K562 (cell line): ENCODE measurements around the gene CHN1. TPM values are rescaled to one million over a fixed set of nuclear protein-coding genes. Genes with fewer than 3 reads are reported as not detected.

Experiments used
- ATF2 ChIP-seq: sonication (generic); formaldehyde crosslinking; IDR thresholded peaks from 2 replicates; pipeline ENCODE4 v1.8.1; 2022; ENCODE audit warnings: missing genetic modification reagents
- CTCF ChIP-seq, 3 experiments: IDR thresholded peaks in 2 of 3; conservative IDR thresholded peaks in 1 of 3; 2 replicates each; pipeline ENCODE4 v1.5.1; 2011 to 2012; ENCODE audit warnings: low read length in 3 of 3, mild to moderate bottlenecking in 3 of 3, control low read depth in 2 of 3, improper control_type of control experiment in 1 of 3, inconsistent platforms in 1 of 3, low read depth in 1 of 3, mixed read lengths in 1 of 3, moderate library complexity in 1 of 3; ENCODE audit not compliant: insufficient read depth in 2 of 3
- EGR1 ChIP-seq: fragments of 450-650 bp; conservative IDR thresholded peaks from 2 replicates; pipeline ENCODE4 v1.6.1; 2017; ENCODE audit warnings: mild to moderate bottlenecking
- MIER1 ChIP-seq: fragments of 450-650 bp; IDR thresholded peaks from 2 replicates; pipeline ENCODE4 v1.6.1; 2016; ENCODE audit warnings: antibody characterized with exemption, mild to moderate bottlenecking, low read depth
- NFXL1 ChIP-seq: fragments of 450-650 bp; formaldehyde crosslinking; IDR thresholded peaks from 2 replicates; pipeline ENCODE4 v1.4.0; 2021; ENCODE audit warnings: mild to moderate bottlenecking
- POLR3G ChIP-seq: IDR thresholded peaks from 2 replicates; pipeline ENCODE4 v1.6.1; 2011; ENCODE audit not compliant: insufficient read length, insufficient replicate concordance; ENCODE audit errors: extremely low read depth
- XRCC5 ChIP-seq: fragments of 200-400 bp; formaldehyde crosslinking; IDR thresholded peaks from 2 replicates; pipeline ENCODE4 v1.6.1; 2017; ENCODE audit warnings: low read depth, mild to moderate bottlenecking, low read length
- ZNF212 ChIP-seq: fragments of 450-650 bp; formaldehyde crosslinking; IDR thresholded peaks from 2 replicates; pipeline ENCODE4 v1.4.0; 2020; ENCODE audit warnings: mild to moderate bottlenecking
- ZNF57 ChIP-seq: fragments of 450-650 bp; formaldehyde crosslinking; IDR thresholded peaks from 2 replicates; pipeline ENCODE4 v1.4.0; 2020; ENCODE audit warnings: mild to moderate bottlenecking, moderate library complexity
- polyA plus RNA-seq, 8 experiments: library from polyadenylated mRNA; depleted of rRNA in 4 of 8; stranded (reverse) in 5 of 8; unstranded in 3 of 8; fragments of >200 nt; fragmentation: Nextera tagmentation in 2 of 8; fragmentation: Illumina TruSeq in 1 of 8; extraction: Ambion mirVana in 2 of 8; extraction: Trizol in 1 of 8; gene quantifications; 2 replicates each; pipeline versions ENCODE4 v1.2.1 to v1.2.3, GENCODE V29; 2011 to 2014; ENCODE audit warnings: inconsistent platforms in 1 of 8, missing spikeins in 1 of 8
- total RNA-seq, 7 experiments: library from RNA; depleted of rRNA in 6 of 7; stranded (reverse); fragments of >200 nt in 6 of 7; fragmentation: Illumina TruSeq in 2 of 7; extraction: Trizol in 2 of 7; gene quantifications; 2 replicates each; pipeline versions ENCODE4 v1.2.1 to v1.2.3, GENCODE V29; 2011 to 2021; ENCODE audit warnings: low replicate concordance in 1 of 7

CHN1 gene
- total and polyA plus RNA-seq, 9 of the 15 experiments (the other 6 are each of a cell fraction or from before 2014, with no cell fraction given), result 0.17 to 2.0 (median 0.87) TPM

GRCh38 chr2:175030380-175031271 lies 25.4 kb upstream of the CHN1 start (continued):
- TF ChIP-seq CTCF (IDR thresholded peaks at IDR 0.05 in 2 of 3, conservative IDR thresholded peaks at IDR 0.05 in 1 of 3; ENCODE audit: insufficient read depth in 2 of 3, low read depth in 1 of 3, low read length in 3 of 3) (peak; percentile 60 to 73 (median 68)), ZNF212 (CRISPR knock-in tag) (no peak), XRCC5 (no peak), EGR1 (no peak), NFXL1 (CRISPR knock-in tag) (no peak), ZNF57 (CRISPR knock-in tag) (no peak), MIER1 (no peak), POLR3G (no peak), ATF2 (CRISPR knock-in tag) (no peak)
- TF ChIP-seq, all 486 proteins: peak for 7
